Loucy (cell line): Measurements from ENCODE around the gene CYTH1.

Source experiments
- CTCF ChIP-seq: fragments of 200-600 bp; sonication (generic); conservative IDR thresholded peaks from 2 replicates; pipeline ENCODE4 v1.5.1; 2014; ENCODE audit warnings: mild to moderate bottlenecking, antibody characterized with exemption, low read length
- EZH2phosphoT487 ChIP-seq: fragments of 200-600 bp; IDR thresholded peaks from 2 replicates; pipeline ENCODE4 v1.6.1; 2018; ENCODE audit warnings: antibody characterized with exemption, mild to moderate bottlenecking, moderate library complexity, borderline replicate concordance

DNA sequence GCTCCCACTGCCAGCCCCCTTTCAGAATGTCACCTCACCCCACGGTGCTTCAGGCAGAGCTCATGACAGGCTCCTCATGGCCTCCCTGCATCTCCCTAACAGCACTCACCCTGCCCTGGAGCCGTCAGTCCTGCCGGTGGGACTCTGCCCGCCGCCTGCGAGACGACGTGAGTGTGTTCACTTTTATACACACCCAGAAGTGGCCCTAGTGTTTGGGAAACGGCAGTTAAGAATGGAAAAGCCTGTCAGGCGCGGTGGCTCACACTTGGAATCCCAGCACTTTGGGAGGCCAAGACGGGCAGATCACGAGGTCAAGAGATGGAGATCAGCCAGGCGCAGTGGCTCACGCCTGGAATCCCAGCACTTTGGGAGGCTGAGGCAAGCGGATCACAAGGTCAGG lies 12.3 kb upstream of the CYTH1 start:
- TF ChIP-seq CTCF (no peak), EZH2phosphoT487 (no peak)
